HPDE6-E6E7 (cell line): ENCODE measurements around the gene RAB11A.

Source experiments
- DNase-seq: peaks from one replicate; pipeline ENCODE4 v3.0.0; 2011; ENCODE audit warnings: missing footprints; ENCODE audit errors: extremely low spot score

The RAB11A gene

GRCh38 chr15:65885668-65886218, 16.5 kb downstream of the RAB11A start:
- DNase-seq, result no peak

GRCh38 chr15:65887565-65887964, 18.3 kb downstream of the RAB11A start:
- DNase-seq, result no peak

- no peak for DNase-seq
These were observed 19.7 kb downstream of the RAB11A start for GRCh38 chr15:65888981-65889380.

- no peak for DNase-seq
These were observed 23.8 kb downstream of the RAB11A start for GRCh38 chr15:65893060-65893459.

GRCh38 chr15:65896236-65896635, 26.9 kb downstream of the RAB11A start:
- DNase-seq, result no peak

- no peak for DNase-seq
These were observed 31.2 kb downstream of the RAB11A start for GRCh38 chr15:65900488-65900887.

- no peak for DNase-seq
These were observed 32.0 kb downstream of the RAB11A start for GRCh38 chr15:65901336-65901735.

- no peak for DNase-seq
These were observed 32.5 kb downstream of the RAB11A start for GRCh38 chr15:65901836-65902235.

GRCh38 chr15:65902373-65902772, 33.1 kb downstream of the RAB11A start:
- DNase-seq, result peak; percentile 99

- no peak for DNase-seq
These were observed 34.2 kb downstream of the RAB11A start for GRCh38 chr15:65903296-65904073.

- DNase-seq, result no peak
These were observed 35.0 kb downstream of the RAB11A start for GRCh38 chr15:65904301-65904700.

GRCh38 chr15:65906396-65906795, 37.1 kb downstream of the RAB11A start:
- peak; percentile 13 for DNase-seq

GRCh38 chr15:65907661-65908060, 38.4 kb downstream of the RAB11A start:
- DNase-seq, result no peak

GRCh38 chr15:65908876-65909275, 39.6 kb downstream of the RAB11A start:
- DNase-seq, result no peak

GRCh38 chr15:65909831-65910230, 40.5 kb downstream of the RAB11A start:
- no peak for DNase-seq

- DNase-seq, result no peak
These were observed 41.0 kb downstream of the RAB11A start for GRCh38 chr15:65910341-65910740.

- DNase-seq, result no peak
These were observed 42.9 kb downstream of the RAB11A start for GRCh38 chr15:65912235-65912634.

GRCh38 chr15:65913631-65914199, 44.4 kb downstream of the RAB11A start:
- DNase-seq, result no peak

- DNase-seq, result no peak
These were observed 45.1 kb downstream of the RAB11A start for GRCh38 chr15:65914386-65914785.

- DNase-seq, result no peak
These were observed 46.0 kb downstream of the RAB11A start for GRCh38 chr15:65914981-65915925.

- no peak for DNase-seq
These were observed 46.9 kb downstream of the RAB11A start for GRCh38 chr15:65916041-65916663.
